ENCODE measurements around the gene CDH23. TPM values are rescaled to one million over a fixed set of nuclear protein-coding genes. Genes with fewer than 3 reads are reported as not detected.

The CDH23 gene
- total and polyA plus RNA-seq, 9 of the 15 experiments (the other 6 are each of a cell fraction or from before 2014, with no cell fraction given) = 0.18 to 1.2 (median 0.47) TPM

DNA sequence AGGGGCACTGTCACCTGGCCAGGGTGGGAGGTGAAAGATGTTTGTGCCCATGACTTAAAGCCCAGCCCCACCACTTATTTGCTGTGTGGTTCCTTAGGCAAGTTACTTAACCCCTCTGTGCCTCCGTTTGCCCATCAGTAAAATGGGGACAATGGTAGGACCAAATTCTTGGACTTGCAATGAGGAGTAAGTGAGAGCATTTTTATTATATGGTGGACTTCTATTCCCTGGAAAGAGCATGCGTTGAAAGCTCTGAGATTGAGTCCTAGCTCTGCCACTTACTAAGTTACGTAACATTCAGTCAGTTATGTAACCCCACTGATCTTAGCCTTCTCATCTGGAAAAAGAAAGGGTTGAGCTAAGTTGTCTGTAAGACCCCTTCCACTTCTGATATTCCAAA, 357.8 kb downstream of the CDH23 start (continued):
- TF ChIP-seq, protein P1, sequence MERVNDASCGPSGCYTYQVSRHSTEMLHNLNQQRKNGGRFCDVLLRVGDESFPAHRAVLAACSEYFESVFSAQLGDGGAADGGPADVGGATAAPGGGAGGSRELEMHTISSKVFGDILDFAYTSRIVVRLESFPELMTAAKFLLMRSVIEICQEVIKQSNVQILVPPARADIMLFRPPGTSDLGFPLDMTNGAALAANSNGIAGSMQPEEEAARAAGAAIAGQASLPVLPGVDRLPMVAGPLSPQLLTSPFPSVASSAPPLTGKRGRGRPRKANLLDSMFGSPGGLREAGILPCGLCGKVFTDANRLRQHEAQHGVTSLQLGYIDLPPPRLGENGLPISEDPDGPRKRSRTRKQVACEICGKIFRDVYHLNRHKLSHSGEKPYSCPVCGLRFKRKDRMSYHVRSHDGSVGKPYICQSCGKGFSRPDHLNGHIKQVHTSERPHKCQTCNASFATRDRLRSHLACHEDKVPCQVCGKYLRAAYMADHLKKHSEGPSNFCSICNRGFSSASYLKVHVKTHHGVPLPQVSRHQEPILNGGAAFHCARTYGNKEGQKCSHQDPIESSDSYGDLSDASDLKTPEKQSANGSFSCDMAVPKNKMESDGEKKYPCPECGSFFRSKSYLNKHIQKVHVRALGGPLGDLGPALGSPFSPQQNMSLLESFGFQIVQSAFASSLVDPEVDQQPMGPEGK (CRISPR knock-in tag; IDR thresholded peaks at IDR 0.05; ENCODE audit: borderline replicate concordance) = peak; percentile 72; the same call in 1 of the 2 replicates
- no peak for TF ChIP-seq CEBPG (CRISPR knock-in tag; IDR thresholded peaks at IDR 0.05)
- peak; percentile 85 to 87 for TF ChIP-seq CEBPG (tag; conservative IDR thresholded peaks at IDR 0.05 in 1 of 2, IDR thresholded peaks at IDR 0.05 in 1 of 2)
- TF ChIP-seq BRD4 (IDR thresholded peaks at IDR 0.05) = 0 out of 2 replicates have a peak, but pooled peaks have one; percentile 3
- TF ChIP-seq ADNP (tag; IDR thresholded peaks at IDR 0.05) = peak; percentile 90
- TF ChIP-seq TFAM (CRISPR knock-in tag; conservative IDR thresholded peaks at IDR 0.05) = no peak
- no peak for TF ChIP-seq NFRKB (IDR thresholded peaks at IDR 0.05; ENCODE audit: low read depth)
- peak; percentile 70 for TF ChIP-seq ESRRA (IDR thresholded peaks at IDR 0.05; ENCODE audit: borderline replicate concordance, low read depth)
- TF ChIP-seq PHF21A (IDR thresholded peaks at IDR 0.05; ENCODE audit: borderline replicate concordance, low read depth) = no peak
- TF ChIP-seq, protein P2, sequence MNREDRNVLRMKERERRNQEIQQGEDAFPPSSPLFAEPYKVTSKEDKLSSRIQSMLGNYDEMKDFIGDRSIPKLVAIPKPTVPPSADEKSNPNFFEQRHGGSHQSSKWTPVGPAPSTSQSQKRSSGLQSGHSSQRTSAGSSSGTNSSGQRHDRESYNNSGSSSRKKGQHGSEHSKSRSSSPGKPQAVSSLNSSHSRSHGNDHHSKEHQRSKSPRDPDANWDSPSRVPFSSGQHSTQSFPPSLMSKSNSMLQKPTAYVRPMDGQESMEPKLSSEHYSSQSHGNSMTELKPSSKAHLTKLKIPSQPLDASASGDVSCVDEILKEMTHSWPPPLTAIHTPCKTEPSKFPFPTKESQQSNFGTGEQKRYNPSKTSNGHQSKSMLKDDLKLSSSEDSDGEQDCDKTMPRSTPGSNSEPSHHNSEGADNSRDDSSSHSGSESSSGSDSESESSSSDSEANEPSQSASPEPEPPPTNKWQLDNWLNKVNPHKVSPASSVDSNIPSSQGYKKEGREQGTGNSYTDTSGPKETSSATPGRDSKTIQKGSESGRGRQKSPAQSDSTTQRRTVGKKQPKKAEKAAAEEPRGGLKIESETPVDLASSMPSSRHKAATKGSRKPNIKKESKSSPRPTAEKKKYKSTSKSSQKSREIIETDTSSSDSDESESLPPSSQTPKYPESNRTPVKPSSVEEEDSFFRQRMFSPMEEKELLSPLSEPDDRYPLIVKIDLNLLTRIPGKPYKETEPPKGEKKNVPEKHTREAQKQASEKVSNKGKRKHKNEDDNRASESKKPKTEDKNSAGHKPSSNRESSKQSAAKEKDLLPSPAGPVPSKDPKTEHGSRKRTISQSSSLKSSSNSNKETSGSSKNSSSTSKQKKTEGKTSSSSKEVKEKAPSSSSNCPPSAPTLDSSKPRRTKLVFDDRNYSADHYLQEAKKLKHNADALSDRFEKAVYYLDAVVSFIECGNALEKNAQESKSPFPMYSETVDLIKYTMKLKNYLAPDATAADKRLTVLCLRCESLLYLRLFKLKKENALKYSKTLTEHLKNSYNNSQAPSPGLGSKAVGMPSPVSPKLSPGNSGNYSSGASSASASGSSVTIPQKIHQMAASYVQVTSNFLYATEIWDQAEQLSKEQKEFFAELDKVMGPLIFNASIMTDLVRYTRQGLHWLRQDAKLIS (CRISPR knock-in tag; IDR thresholded peaks at IDR 0.05) = no peak
- TF ChIP-seq ZC3H8 (IDR thresholded peaks at IDR 0.05) = no peak
- peak; percentile 97 for TF ChIP-seq RBM25 (IDR thresholded peaks at IDR 0.05; ENCODE audit: low read depth, low read length, severe bottlenecking)
- TF ChIP-seq BCOR (IDR thresholded peaks at IDR 0.05) = peak; percentile 92
- TF ChIP-seq, protein P3, sequence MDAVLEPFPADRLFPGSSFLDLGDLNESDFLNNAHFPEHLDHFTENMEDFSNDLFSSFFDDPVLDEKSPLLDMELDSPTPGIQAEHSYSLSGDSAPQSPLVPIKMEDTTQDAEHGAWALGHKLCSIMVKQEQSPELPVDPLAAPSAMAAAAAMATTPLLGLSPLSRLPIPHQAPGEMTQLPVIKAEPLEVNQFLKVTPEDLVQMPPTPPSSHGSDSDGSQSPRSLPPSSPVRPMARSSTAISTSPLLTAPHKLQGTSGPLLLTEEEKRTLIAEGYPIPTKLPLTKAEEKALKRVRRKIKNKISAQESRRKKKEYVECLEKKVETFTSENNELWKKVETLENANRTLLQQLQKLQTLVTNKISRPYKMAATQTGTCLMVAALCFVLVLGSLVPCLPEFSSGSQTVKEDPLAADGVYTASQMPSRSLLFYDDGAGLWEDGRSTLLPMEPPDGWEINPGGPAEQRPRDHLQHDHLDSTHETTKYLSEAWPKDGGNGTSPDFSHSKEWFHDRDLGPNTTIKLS (IDR thresholded peaks at IDR 0.05; ENCODE audit: borderline replicate concordance, low read depth) = no peak
- no peak for TF ChIP-seq CCNT2 (IDR thresholded peaks at IDR 0.05; ENCODE audit: borderline replicate concordance, extremely low read depth, insufficient read length, low read depth, low read length)
- TF ChIP-seq, protein P4, sequence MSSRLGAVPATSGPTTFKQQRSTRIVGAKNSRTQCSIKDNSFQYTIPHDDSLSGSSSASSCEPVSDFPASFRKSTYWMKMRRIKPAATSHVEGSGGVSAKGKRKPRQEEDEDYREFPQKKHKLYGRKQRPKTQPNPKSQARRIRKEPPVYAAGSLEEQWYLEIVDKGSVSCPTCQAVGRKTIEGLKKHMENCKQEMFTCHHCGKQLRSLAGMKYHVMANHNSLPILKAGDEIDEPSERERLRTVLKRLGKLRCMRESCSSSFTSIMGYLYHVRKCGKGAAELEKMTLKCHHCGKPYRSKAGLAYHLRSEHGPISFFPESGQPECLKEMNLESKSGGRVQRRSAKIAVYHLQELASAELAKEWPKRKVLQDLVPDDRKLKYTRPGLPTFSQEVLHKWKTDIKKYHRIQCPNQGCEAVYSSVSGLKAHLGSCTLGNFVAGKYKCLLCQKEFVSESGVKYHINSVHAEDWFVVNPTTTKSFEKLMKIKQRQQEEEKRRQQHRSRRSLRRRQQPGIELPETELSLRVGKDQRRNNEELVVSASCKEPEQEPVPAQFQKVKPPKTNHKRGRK (tag; IDR thresholded peaks at IDR 0.05) = no peak
- TF ChIP-seq, protein P5, sequence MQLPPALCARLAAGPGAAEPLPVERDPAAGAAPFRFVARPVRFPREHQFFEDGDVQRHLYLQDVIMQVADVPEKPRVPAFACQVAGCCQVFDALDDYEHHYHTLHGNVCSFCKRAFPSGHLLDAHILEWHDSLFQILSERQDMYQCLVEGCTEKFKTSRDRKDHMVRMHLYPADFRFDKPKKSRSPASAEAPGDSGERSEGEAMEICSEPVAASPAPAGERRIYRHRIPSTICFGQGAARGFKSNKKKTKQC (CRISPR knock-in tag; IDR thresholded peaks at IDR 0.05) = no peak
- TF ChIP-seq POLR2B (IDR thresholded peaks at IDR 0.05; ENCODE audit: low read depth, partially characterized antibody) = no peak
